Progenitor cell of endocrine pancreas (in vitro differentiated cells): ENCODE results near the gene NOD1. TPM values are rescaled to one million over a fixed set of nuclear protein-coding genes. Genes with fewer than 3 reads are reported as not detected.

Source experiments
- DNase-seq: peaks from one replicate; pipeline ENCODE4 v3.0.0; 2021; ENCODE audit warnings: low spot score; ENCODE audit not compliant: unreplicated experiment
- H3K27ac Mint-ChIP-seq: 2 replicates; pipeline ENCODE4 v1.8.0; 2021; ENCODE audit warnings: mild to moderate bottlenecking, moderate library complexity, mixed read lengths
- H3K27me3 Mint-ChIP-seq: 2 replicates; pipeline ENCODE4 v1.8.0; 2021; ENCODE audit warnings: mixed read lengths
- H3K36me3 Mint-ChIP-seq: 2 replicates; pipeline ENCODE4 v1.8.0; 2022; ENCODE audit warnings: mixed read lengths; ENCODE audit not compliant: insufficient read depth
- H3K4me1 Mint-ChIP-seq: 2 replicates; pipeline ENCODE4 v1.8.0; 2021; ENCODE audit warnings: low read depth, mixed read lengths
- H3K4me3 Mint-ChIP-seq: 2 replicates; pipeline ENCODE4 v1.8.0; 2021; ENCODE audit warnings: low read depth, mild to moderate bottlenecking, moderate library complexity, mixed read lengths
- H3K9me3 Mint-ChIP-seq: 2 replicates; pipeline ENCODE4 v1.8.0; 2021; ENCODE audit warnings: low read depth, mixed read lengths
- CTCF ChIP-seq: fragments of 200-600 bp; sonication (generic); IDR thresholded peaks from one replicate; pipeline ENCODE4 v1.5.0; 2021; ENCODE audit warnings: antibody characterized with exemption, mild to moderate bottlenecking; ENCODE audit not compliant: unreplicated experiment
- total RNA-seq: library from RNA; stranded (reverse); gene quantifications from 2 replicates; pipeline ENCODE4 v1.2.1, GENCODE V29; 2021

The NOD1 gene
- total RNA-seq, 1 donor from 2014 or later: 2.9 TPM

GRCh38 chr7:30473903-30474302, 4.7 kb downstream of the NOD1 start:
- H3K4me1 Mint-ChIP-seq: peaks cover 17% of the 10 kb centered on the region
- DNase-seq: no peak
- no peaks in the 10 kb centered on the region for H3K36me3 Mint-ChIP-seq
- no peak overlapping the region for H3K27ac Mint-ChIP-seq
- H3K4me3 Mint-ChIP-seq: no peak overlapping the region
- no peak for TF ChIP-seq CTCF
- H3K27me3 Mint-ChIP-seq: peaks cover 17% of the 10 kb centered on the region
- H3K9me3 Mint-ChIP-seq: no peaks in the 10 kb centered on the region

GRCh38 chr7:30472784-30473775, 5.5 kb downstream of the NOD1 start:
- Mint-ChIP-seq H3K4me3 (no peak overlapping the region), H3K9me3 (no peaks in the 10 kb centered on the region), H3K27me3 (peaks cover 17% of the 10 kb centered on the region), H3K27ac (peak overlapping the region; percentile 29), H3K4me1 (peaks cover 17% of the 10 kb centered on the region), H3K36me3 (no peaks in the 10 kb centered on the region)
- no peak for TF ChIP-seq CTCF
- DNase-seq: no peak

- DNase-seq: no peak
- Mint-ChIP-seq H3K9me3 (no peaks in the 10 kb centered on the region), H3K4me3 (no peak overlapping the region), H3K4me1 (peaks cover 17% of the 10 kb centered on the region), H3K27ac (no peak overlapping the region), H3K36me3 (no peaks in the 10 kb centered on the region), H3K27me3 (peaks cover 13% of the 10 kb centered on the region)
- no peak for TF ChIP-seq CTCF
Measured at GRCh38 chr7:30472081-30472783, 6.4 kb downstream of the NOD1 start.

GRCh38 chr7:30471205-30471604, 7.4 kb downstream of the NOD1 start:
- no peak for DNase-seq
- no peak overlapping the region for H3K27ac Mint-ChIP-seq
- H3K9me3 Mint-ChIP-seq: no peaks in the 10 kb centered on the region
- H3K4me1 Mint-ChIP-seq: peaks cover 15% of the 10 kb centered on the region
- peaks cover 6% of the 10 kb centered on the region for H3K27me3 Mint-ChIP-seq
- H3K4me3 Mint-ChIP-seq: no peak overlapping the region
- TF ChIP-seq CTCF: no peak
- no peaks in the 10 kb centered on the region for H3K36me3 Mint-ChIP-seq

GRCh38 chr7:30470771-30471170, 7.8 kb downstream of the NOD1 start:
- TF ChIP-seq CTCF: no peak
- Mint-ChIP-seq H3K36me3 (no peaks in the 10 kb centered on the region), H3K27ac (no peak overlapping the region), H3K9me3 (no peaks in the 10 kb centered on the region), H3K4me3 (no peak overlapping the region), H3K27me3 (peaks cover 3% of the 10 kb centered on the region), H3K4me1 (peaks cover 12% of the 10 kb centered on the region)
- no peak for DNase-seq
